HCT116 (cell line): Measurements from ENCODE around the gene ZFHX3. TPM values are rescaled to one million over a fixed set of nuclear protein-coding genes. Genes with fewer than 3 reads are reported as not detected.

ENCODE experiments used
- ATAC-seq: fragments of 200-7000 bp; cut with Tn5 transposase; 2 replicates; pipeline ENCODE4 v1.9.1; 2020; ENCODE audit warnings: mild to moderate bottlenecking, moderate library complexity
- BruUV-seq: library from RNA; stranded (reverse); fragments of 400-500 nt; replicated peaks from 2 replicates; lab custom pipeline; 2021; lab: Mats Ljungman, UMichigan
- CTCF ChIA-PET: fragments of 300-600 bp; sonication (Branson Sonifier 250); formaldehyde crosslinking; loops from one replicate; lab custom pipeline; 2021; ENCODE audit warnings: antibody characterized with exemption; lab: Charles Lee
- POLR2A ChIA-PET: fragments of 300-600, 350-600 bp; sonication (Branson Sonifier 250); formaldehyde crosslinking; loops from one replicate; lab custom pipeline; 2021; ENCODE audit warnings: antibody characterized with exemption; lab: Charles Lee
- RAD21 ChIA-PET, 2 experiments: fragments of 300-600 bp; sonication (Branson Sonifier 250); formaldehyde crosslinking; loops; one replicate each; lab custom pipeline; 2023; ENCODE audit warnings: low total read pairs in 2 of 2; ENCODE audit not compliant: uncharacterized antibody in 2 of 2, unreplicated experiment in 2 of 2, low non-redundant PET in 1 of 2; lab: Charles Lee
- DNase-seq: peaks from one replicate; pipeline ENCODE4 v3.0.0-alpha.2; 2010; ENCODE audit warnings: low read depth, low spot score
- H2AFZ ChIP-seq: fragments of 200-600 bp; shearing (Covaris generic), sonication (generic); 2 replicates; pipeline ENCODE4 v1.6.1; 2017; ENCODE audit warnings: low read depth, mixed run types, mixed read lengths, antibody characterized with exemption, low read length; ENCODE audit not compliant: poor library complexity, severe bottlenecking
- H3K27ac ChIP-seq: 2 replicates; pipeline ENCODE4 v1.5.1; 2012; ENCODE audit warnings: low read depth, low read length
- H3K27me3 ChIP-seq: fragments of 200-600 bp; sonication (generic); 2 replicates; pipeline ENCODE4 v1.6.1; 2016; ENCODE audit warnings: mixed run types, low read length, mixed read lengths; ENCODE audit not compliant: insufficient read depth
- H3K36me3 ChIP-seq, 2 experiments: fragments of 200-500 bp in 1 of 2; fragments of 200-600 bp in 1 of 2; sonication (Bioruptor generic) in 1 of 2; sonication (generic) in 1 of 2; 2 replicates each; pipeline versions ENCODE4 v1.5.1 to v1.6.1; 2014 to 2016; ENCODE audit warnings: low read length in 2 of 2, inconsistent platforms in 1 of 2, mixed read lengths in 1 of 2, mixed run types in 1 of 2; ENCODE audit not compliant: insufficient read depth in 2 of 2, control insufficient read depth in 1 of 2
- H3K4me1 ChIP-seq, 2 experiments: fragments of 200-600 bp in 1 of 2; sonication (generic) in 1 of 2; 2 replicates each; pipeline versions ENCODE4 v1.5.1 to v1.6.1; 2012 to 2017; ENCODE audit warnings: low read length in 2 of 2, inconsistent platforms in 1 of 2, mild to moderate bottlenecking in 1 of 2, mixed read lengths in 1 of 2, mixed run types in 1 of 2, moderate library complexity in 1 of 2; ENCODE audit not compliant: insufficient read depth in 2 of 2, control insufficient read depth in 1 of 2
- H3K4me2 ChIP-seq: fragments of 200-600 bp; sonication (generic); 2 replicates; pipeline ENCODE4 v1.6.1; 2017; ENCODE audit warnings: mixed run types, low read length, mixed read lengths
- H3K4me3 ChIP-seq, 2 experiments: fragments of 200-600 bp in 1 of 2; sonication (generic) in 1 of 2; replicated peaks in 1 of 2; 2 replicates each; pipeline ENCODE4 v1.5.1; 2011 to 2016; ENCODE audit warnings: low read length in 2 of 2, control low read depth in 1 of 2, low read depth in 1 of 2, mild to moderate bottlenecking in 1 of 2, mixed read lengths in 1 of 2, mixed run types in 1 of 2
- H3K79me2 ChIP-seq: fragments of 200-600 bp; sonication (generic); 2 replicates; pipeline ENCODE4 v1.6.1; 2017; ENCODE audit warnings: mild to moderate bottlenecking, mixed run types, low read length, moderate library complexity, mixed read lengths; ENCODE audit not compliant: insufficient read depth
- H3K9ac ChIP-seq: fragments of 200-600 bp; sonication (generic); 2 replicates; pipeline ENCODE4 v1.6.1; 2016; ENCODE audit warnings: low read length, mixed read lengths
- H3K9me2 ChIP-seq: fragments of 200-600 bp; sonication (generic), shearing (Covaris generic); 2 replicates; pipeline ENCODE4 v1.6.1; 2017; ENCODE audit warnings: mixed run types, mild to moderate bottlenecking, moderate library complexity; ENCODE audit not compliant: insufficient read depth
- H3K9me3 ChIP-seq, 2 experiments: fragments of 200-500 bp in 1 of 2; fragments of 200-600 bp in 1 of 2; sonication (Bioruptor generic) in 1 of 2; sonication (generic) in 1 of 2; 2 replicates each; pipeline ENCODE4 v1.6.1; 2014 to 2017; ENCODE audit warnings: low read length in 2 of 2, mixed read lengths in 2 of 2, inconsistent platforms in 1 of 2, low read depth in 1 of 2, mild to moderate bottlenecking in 1 of 2, mixed run types in 1 of 2, moderate library complexity in 1 of 2; ENCODE audit not compliant: control insufficient read depth in 1 of 2, insufficient read depth in 1 of 2
- H4K20me1 ChIP-seq: fragments of 200-600 bp; sonication (generic), shearing (Covaris generic); 2 replicates; pipeline ENCODE4 v1.6.1; 2017; ENCODE audit warnings: mixed run types, mild to moderate bottlenecking, moderate library complexity; ENCODE audit not compliant: insufficient read depth
- ATF3 ChIP-seq: IDR thresholded peaks from 2 replicates; pipeline ENCODE4 v1.6.1; 2012
- CBX3 ChIP-seq: IDR thresholded peaks from 2 replicates; pipeline ENCODE4 v1.6.1; 2012; ENCODE audit warnings: low read depth
- FOSL1 ChIP-seq: IDR thresholded peaks from 2 replicates; pipeline ENCODE4 v1.6.1; 2012; ENCODE audit warnings: low read depth
- JUND ChIP-seq: IDR thresholded peaks from 2 replicates; pipeline ENCODE4 v1.6.1; 2012
- MAX ChIP-seq: IDR thresholded peaks from 2 replicates; pipeline ENCODE4 v1.6.1; 2012
- POLR2A ChIP-seq: IDR thresholded peaks from 2 replicates; pipeline ENCODE4 v1.7.0; 2011; ENCODE audit warnings: borderline replicate concordance; ENCODE audit not compliant: insufficient read depth, insufficient read length; ENCODE audit errors: extremely low read depth
- RAD21 ChIP-seq: IDR thresholded peaks from 2 replicates; pipeline ENCODE4 v1.6.1; 2012; ENCODE audit warnings: low read depth, mild to moderate bottlenecking
- REST ChIP-seq: IDR thresholded peaks from 2 replicates; pipeline ENCODE4 v1.6.1; 2012; ENCODE audit warnings: low read depth
- SIN3A ChIP-seq: IDR thresholded peaks from 2 replicates; pipeline ENCODE4 v1.6.1; 2012; ENCODE audit warnings: low read depth
- SRF ChIP-seq: IDR thresholded peaks from 2 replicates; pipeline ENCODE4 v1.6.1; 2012; ENCODE audit warnings: low read depth
- TCF7L2 ChIP-seq: IDR thresholded peaks from 2 replicates; pipeline ENCODE4 v1.7.0; 2011; ENCODE audit warnings: borderline replicate concordance, inconsistent platforms; ENCODE audit not compliant: insufficient read depth, insufficient read length; ENCODE audit errors: extremely low read depth
- ZBTB33 ChIP-seq: IDR thresholded peaks from 2 replicates; pipeline ENCODE4 v1.6.1; 2011; ENCODE audit warnings: mild to moderate bottlenecking, low read length, moderate library complexity; ENCODE audit not compliant: insufficient replicate concordance; ENCODE audit errors: extremely low read depth
- ZFX ChIP-seq: fragments of 450-650 bp; IDR thresholded peaks from 2 replicates; pipeline ENCODE4 v1.6.1; 2017
- intact Hi-C: fragments of 100-400 bp; cut with micrococcal nuclease; formaldehyde crosslinking; loops from 2 replicates; pipeline ENCODE4 v1.10.0; 2022
- total RNA-seq: library from RNA; stranded (reverse); gene quantifications from one replicate; pipeline ENCODE4 v1.2.1, GENCODE V29; 2021; ENCODE audit not compliant: unreplicated experiment

Gene ZFHX3
- total RNA-seq, 1 experiment from 2014 or later = 6.3 TPM

- no peaks in the 10 kb centered on the region for H3K36me3 ChIP-seq
- H3K4me1 ChIP-seq = peaks cover 43 to 55% of the 10 kb centered on the region in 2 experiments
- no peaks in the 10 kb centered on the region for H3K9me3 ChIP-seq
- no peaks in the 10 kb centered on the region for H3K9me2 ChIP-seq
- ChIA-PET POLR2A (interaction anchor here (0.6 to 1.3 kb wide), 3 partner anchors 16 to 103 kb away, joined by 3 to 4 read pairs (median 3); no protein-coding TSS in a partner anchor), RAD21 (no interaction called here), CTCF (interaction anchor here (0.5 kb wide), 1 partner anchor 815 kb away, joined by 3 read pairs; no protein-coding TSS in a partner anchor)
- H3K79me2 ChIP-seq = peaks cover 75% of the 10 kb centered on the region
- H3K9ac ChIP-seq = 0 out of 2 replicates have a peak overlapping the region, but pooled peaks have one; percentile 65
- no peaks in the 10 kb centered on the region for H4K20me1 ChIP-seq
- ATAC-seq = no peak
- no peak overlapping the region for H2AFZ ChIP-seq
- no peaks in the 10 kb centered on the region for H3K27me3 ChIP-seq
- H3K4me3 ChIP-seq = peak overlapping the region in 1 of 2 experiments; percentile 57; a peak in 1 of 4 replicates
- intact Hi-C loops = loop anchor here (10.0 kb wide), 1 partner anchor 220 kb away; no protein-coding TSS in a partner anchor
- BruUV-seq = no TSS peak
- TF ChIP-seq CBX3 = no peak
- TF ChIP-seq ATF3 = no peak
- TF ChIP-seq SRF = no peak
- no peak for TF ChIP-seq TCF7L2
- no peak for TF ChIP-seq ZBTB33
- no peak for TF ChIP-seq JUND
- TF ChIP-seq FOSL1 = no peak
- no peak for TF ChIP-seq MAX
- no peak for TF ChIP-seq REST
- no peak for TF ChIP-seq POLR2A
- TF ChIP-seq SIN3A = no peak
- no peak for TF ChIP-seq ZFX
- TF ChIP-seq RAD21 = no peak
- TF ChIP-seq, all 23 proteins: peak for 0
- no peak for DNase-seq
- Histone ChIP-seq H3K4me2 (peak overlapping the region; percentile 95), H3K27ac (peak overlapping the region; percentile 60; the same call in 1 of the 2 replicates)
These were observed 6.5 kb upstream of the ZFHX3 start for GRCh38 chr16:73054498-73054812.
